Astrocyte of the spinal cord (primary cell): ENCODE data around the gene ZNF32.

Experiments
- DNase-seq: peaks from one replicate; pipeline ENCODE4 v3.0.0; 2011; ENCODE audit warnings: low read depth, low spot score
- H3K4me3 ChIP-seq: 2 replicates; pipeline ENCODE4 v1.5.1; 2011; ENCODE audit warnings: low read depth, mild to moderate bottlenecking, low read length, moderate library complexity
- CTCF ChIP-seq: IDR thresholded peaks from 2 replicates; pipeline ENCODE4 v1.5.1; 2012; ENCODE audit warnings: low read depth, mild to moderate bottlenecking, low read length, inconsistent platforms
- in situ Hi-C: cut with HindIII; loops from 2 replicates; pipeline ENCODE4 v1.10.0; 2017; ENCODE audit warnings: low sequenced_read_pairs

ZNF32 gene

GRCh38 chr10:43682956-43683355 is 34.3 kb upstream of the ZNF32 start:
- no peak for DNase-seq
- no peak overlapping the region for H3K4me3 ChIP-seq
- in situ Hi-C loops = no loop called here
- TF ChIP-seq CTCF = no peak

GRCh38 chr10:43681721-43682120 is 33.0 kb upstream of the ZNF32 start:
- in situ Hi-C loops = no loop called here
- no peak for DNase-seq
- H3K4me3 ChIP-seq = no peak overlapping the region
- TF ChIP-seq CTCF = no peak

GRCh38 chr10:43681220-43681619 is 32.5 kb upstream of the ZNF32 start:
- H3K4me3 ChIP-seq = no peak overlapping the region
- in situ Hi-C loops = no loop called here
- no peak for DNase-seq
- no peak for TF ChIP-seq CTCF

- no peak overlapping the region for H3K4me3 ChIP-seq
- TF ChIP-seq CTCF = no peak
- in situ Hi-C loops = no loop called here
- DNase-seq = peak; percentile 16
These were observed 31.4 kb upstream of the ZNF32 start for GRCh38 chr10:43680035-43680434.

GRCh38 chr10:43679509-43679908 is 30.8 kb upstream of the ZNF32 start:
- no peak for TF ChIP-seq CTCF
- DNase-seq = no peak
- H3K4me3 ChIP-seq = no peak overlapping the region
- in situ Hi-C loops = no loop called here

- H3K4me3 ChIP-seq = no peak overlapping the region
- in situ Hi-C loops = no loop called here
- no peak for DNase-seq
- TF ChIP-seq CTCF = no peak
These were observed 30.0 kb upstream of the ZNF32 start for GRCh38 chr10:43678654-43679053.

- no peak overlapping the region for H3K4me3 ChIP-seq
- no peak for DNase-seq
- in situ Hi-C loops = no loop called here
- TF ChIP-seq CTCF = no peak
These were observed 28.2 kb upstream of the ZNF32 start for GRCh38 chr10:43676901-43677300.
